Hematopoietic multipotent progenitor cell treated with erythropoietin and hydrocortisone succinate and interleukin-3 and kit ligand, for 4 days (in vitro differentiated cells): Measurements from ENCODE around the gene HIGD2A.
A peak's percentile ranks its signal among the peaks of the same experiment; 100 is the strongest.

Experiments
- DNase-seq: peaks from one replicate; pipeline ENCODE4 v3.0.0-alpha.2; 2015

HIGD2A gene

GRCh38 chr5:176418251-176418650, 29.7 kb downstream of the HIGD2A start:
- no peak for DNase-seq

GRCh38 chr5:176420086-176420485, 31.5 kb downstream of the HIGD2A start:
- DNase-seq = no peak

GRCh38 chr5:176420972-176421544, 32.5 kb downstream of the HIGD2A start:
- DNase-seq = no peak

GRCh38 chr5:176424181-176424580, 35.6 kb downstream of the HIGD2A start:
- DNase-seq = no peak

- no peak for DNase-seq
These were observed 36.6 kb downstream of the HIGD2A start for GRCh38 chr5:176425138-176425537.

GRCh38 chr5:176425791-176426190, 37.2 kb downstream of the HIGD2A start:
- DNase-seq = no peak

- DNase-seq = no peak
These were observed 38.3 kb downstream of the HIGD2A start for GRCh38 chr5:176426876-176427275.

GRCh38 chr5:176427971-176428370, 39.4 kb downstream of the HIGD2A start:
- no peak for DNase-seq

- DNase-seq = peak; percentile 34
These were observed 41.4 kb downstream of the HIGD2A start for GRCh38 chr5:176429972-176430371.

- DNase-seq = no peak
These were observed 44.2 kb downstream of the HIGD2A start for GRCh38 chr5:176432707-176433106.

GRCh38 chr5:176436656-176437055, 48.1 kb downstream of the HIGD2A start:
- peak; percentile 70 for DNase-seq

- DNase-seq = peak; percentile 30
These were observed 50.6 kb downstream of the HIGD2A start for GRCh38 chr5:176438959-176439757.
